Tibial nerve (tissue), 4 donors: ENCODE data around the gene DEUP1.

Source experiments
- EP300 ChIP-seq, 2 donors: sonication (generic); formaldehyde crosslinking; IDR thresholded peaks; one replicate each; pipeline ENCODE4 v1.6.1; 2017; ENCODE audit warnings: antibody characterized with exemption in 2 of 2, mild to moderate bottlenecking in 1 of 2
- POLR2A ChIP-seq, 2 donors: fragments of 450-650 bp; IDR thresholded peaks; one replicate each; pipeline ENCODE4 v1.6.1; 2017; ENCODE audit warnings: antibody characterized with exemption in 2 of 2, mild to moderate bottlenecking in 2 of 2, moderate library complexity in 2 of 2
- TF ChIP-seq, protein P1 (sequence below), 5 experiments: fragments of 200-600 bp in 3 of 5; fragments of 450-650 bp in 2 of 5; sonication (generic) in 3 of 5; IDR thresholded peaks; one replicate each; pipeline ENCODE4 v1.5.1; 2016 to 2019; ENCODE audit warnings: antibody characterized with exemption in 5 of 5, mild to moderate bottlenecking in 3 of 5, moderate library complexity in 2 of 5

DNA sequence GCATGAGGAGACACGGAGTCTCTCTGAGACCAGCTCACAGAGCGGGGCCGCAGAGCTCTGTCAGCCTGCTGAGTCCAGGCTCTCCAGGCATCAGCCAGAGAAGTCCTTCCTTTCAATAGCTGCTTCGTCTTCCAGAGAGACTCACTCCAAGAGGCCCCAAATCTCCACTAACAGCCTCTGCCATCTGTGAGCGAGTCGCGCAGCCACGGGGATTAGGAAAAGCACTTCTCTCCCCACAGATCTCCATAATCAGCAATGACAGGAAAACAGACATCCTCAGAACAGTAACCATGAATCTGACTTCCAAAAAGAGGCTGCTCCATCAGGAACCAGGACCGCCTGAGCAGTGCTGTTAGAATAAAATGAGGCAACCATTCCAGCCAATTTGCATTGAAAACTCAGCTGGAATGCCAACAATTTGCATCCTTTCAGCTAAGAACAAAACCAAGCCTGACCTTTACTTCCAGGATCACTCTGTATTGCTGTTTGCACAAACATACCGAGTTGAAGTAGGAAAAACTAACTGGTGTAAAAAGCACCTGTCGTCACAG, 147.2 kb downstream of the DEUP1 start:
- no peak for TF ChIP-seq POLR2A (IDR thresholded peaks at IDR 0.05)
- TF ChIP-seq, protein P1, sequence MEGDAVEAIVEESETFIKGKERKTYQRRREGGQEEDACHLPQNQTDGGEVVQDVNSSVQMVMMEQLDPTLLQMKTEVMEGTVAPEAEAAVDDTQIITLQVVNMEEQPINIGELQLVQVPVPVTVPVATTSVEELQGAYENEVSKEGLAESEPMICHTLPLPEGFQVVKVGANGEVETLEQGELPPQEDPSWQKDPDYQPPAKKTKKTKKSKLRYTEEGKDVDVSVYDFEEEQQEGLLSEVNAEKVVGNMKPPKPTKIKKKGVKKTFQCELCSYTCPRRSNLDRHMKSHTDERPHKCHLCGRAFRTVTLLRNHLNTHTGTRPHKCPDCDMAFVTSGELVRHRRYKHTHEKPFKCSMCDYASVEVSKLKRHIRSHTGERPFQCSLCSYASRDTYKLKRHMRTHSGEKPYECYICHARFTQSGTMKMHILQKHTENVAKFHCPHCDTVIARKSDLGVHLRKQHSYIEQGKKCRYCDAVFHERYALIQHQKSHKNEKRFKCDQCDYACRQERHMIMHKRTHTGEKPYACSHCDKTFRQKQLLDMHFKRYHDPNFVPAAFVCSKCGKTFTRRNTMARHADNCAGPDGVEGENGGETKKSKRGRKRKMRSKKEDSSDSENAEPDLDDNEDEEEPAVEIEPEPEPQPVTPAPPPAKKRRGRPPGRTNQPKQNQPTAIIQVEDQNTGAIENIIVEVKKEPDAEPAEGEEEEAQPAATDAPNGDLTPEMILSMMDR (IDR thresholded peaks at IDR 0.05), result no peak
- no peak for TF ChIP-seq EP300 (IDR thresholded peaks at IDR 0.05)
